HG03378 (cell line): ENCODE results near the gene DHX58.

Source experiments
- ATAC-seq: cut with Tn5 transposase; IDR thresholded peaks from one replicate; pipeline ENCODE4 v1.9.1; 2021; ENCODE audit warnings: mild to moderate bottlenecking, moderate library complexity; ENCODE audit not compliant: unreplicated experiment

DHX58 gene

GRCh38 chr17:42087736-42088705 is 24.5 kb downstream of the DHX58 start:
- no peak for ATAC-seq

GRCh38 chr17:42087042-42087701 is 25.3 kb downstream of the DHX58 start:
- no peak for ATAC-seq

DNA sequence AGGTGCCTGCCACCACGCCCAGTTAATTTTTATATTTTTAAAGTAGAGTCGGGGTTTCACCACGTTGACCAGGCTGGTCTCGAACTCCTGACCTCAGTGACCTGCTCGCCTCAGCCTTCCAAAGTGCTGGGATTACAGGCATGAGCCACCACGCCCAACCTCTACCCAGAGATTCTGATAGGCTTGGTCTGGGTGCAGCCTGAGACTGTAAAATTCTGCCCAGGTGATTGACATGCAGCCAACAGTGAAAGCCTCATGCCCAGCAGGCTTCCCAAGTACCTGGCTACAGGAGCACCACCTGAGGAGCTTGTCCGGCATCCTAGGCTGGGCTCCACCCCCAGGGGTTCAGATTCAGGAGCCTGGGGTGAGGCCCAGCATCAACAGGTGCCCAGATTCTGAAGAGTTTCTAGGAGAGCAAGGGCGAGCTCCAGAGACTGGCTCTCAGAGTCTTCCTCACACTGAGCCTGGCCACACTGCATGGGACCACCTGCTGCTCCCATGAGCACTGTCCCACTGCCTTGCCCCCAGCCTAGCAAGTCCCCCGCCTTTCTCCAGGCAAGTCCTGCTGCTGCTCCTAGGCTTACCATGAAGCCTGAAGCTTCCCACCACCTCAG is 30.9 kb downstream of the DHX58 start:
- ATAC-seq, result no peak

GRCh38 chr17:42079541-42079940 is 33.0 kb downstream of the DHX58 start:
- ATAC-seq, result no peak

DNA sequence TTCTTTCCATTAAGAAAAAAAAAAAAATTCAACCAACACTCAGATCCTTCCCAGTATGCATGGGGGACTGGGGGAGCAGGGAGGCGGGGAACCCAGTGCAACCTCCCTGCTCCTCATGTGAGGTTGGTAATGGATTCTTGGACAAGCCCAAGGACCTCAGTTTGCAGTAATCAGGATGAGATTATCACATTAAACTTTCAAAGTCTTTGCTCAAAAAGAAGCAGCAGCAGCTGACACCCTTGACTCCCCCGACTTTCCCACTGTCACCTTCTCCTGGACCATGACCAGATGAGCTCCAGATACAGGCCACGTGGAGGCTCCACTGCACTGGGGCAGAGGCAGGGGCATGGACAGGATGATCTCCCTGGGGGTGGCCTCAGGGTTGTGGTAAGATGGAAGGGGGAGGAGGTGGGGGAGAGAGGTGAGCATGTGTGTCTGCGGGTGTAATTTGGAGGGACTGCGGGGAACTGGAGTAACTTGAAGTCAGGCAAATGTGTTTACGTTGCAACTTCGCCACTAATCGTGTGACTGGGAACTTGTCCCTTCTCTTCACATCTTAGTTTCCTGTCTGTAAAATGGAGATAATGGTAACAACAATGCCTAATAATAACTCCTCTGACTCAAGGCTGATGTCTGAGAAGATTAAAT is 34.0 kb downstream of the DHX58 start:
- no peak for ATAC-seq

GRCh38 chr17:42077755-42078154 is 34.8 kb downstream of the DHX58 start:
- no peak for ATAC-seq

DNA sequence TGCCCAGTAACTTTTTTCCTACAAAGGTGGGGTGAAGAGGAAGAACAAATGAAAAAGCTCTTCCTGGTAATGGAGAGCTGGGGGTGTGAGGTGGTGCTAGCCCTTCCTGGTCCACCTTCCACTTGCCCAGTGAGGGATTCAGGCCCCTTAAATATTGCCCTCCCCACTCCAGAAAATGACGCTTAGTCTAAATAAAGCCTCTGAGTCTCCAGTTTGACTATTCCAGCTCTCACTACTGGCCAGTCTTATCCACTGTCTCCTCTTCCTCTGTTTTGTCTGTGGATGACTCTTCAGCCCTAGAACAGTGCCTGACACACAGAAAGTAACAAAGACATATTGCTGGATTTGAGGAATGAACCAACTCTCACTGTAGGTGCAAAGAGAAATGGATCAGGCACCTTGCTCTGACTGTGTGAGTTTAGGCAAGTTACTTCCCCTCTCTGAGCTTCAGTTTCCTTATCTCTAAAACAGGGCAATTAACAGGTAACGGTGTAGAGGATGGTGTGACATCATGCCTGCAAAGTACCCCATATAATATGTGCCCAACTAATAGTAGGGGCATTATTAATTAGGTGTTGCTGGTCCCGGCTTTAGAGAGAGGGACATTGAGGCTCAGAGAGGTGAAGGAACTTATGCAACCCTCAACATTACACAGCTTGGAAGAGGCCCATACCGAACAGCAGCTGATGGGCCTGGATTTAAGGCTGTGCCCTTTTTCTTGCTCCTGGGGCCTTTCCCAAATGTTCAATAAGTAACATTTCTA is 35.5 kb downstream of the DHX58 start:
- no peak for ATAC-seq

GRCh38 chr17:42075789-42076188 is 36.7 kb downstream of the DHX58 start:
- ATAC-seq, result no peak

GRCh38 chr17:42072323-42073187 is 40.0 kb downstream of the DHX58 start:
- ATAC-seq, result no peak

- no peak for ATAC-seq
Measured at GRCh38 chr17:42071810-42072209, 40.7 kb downstream of the DHX58 start.

- no peak for ATAC-seq
Measured at GRCh38 chr17:42068979-42069378, 43.5 kb downstream of the DHX58 start.

DNA sequence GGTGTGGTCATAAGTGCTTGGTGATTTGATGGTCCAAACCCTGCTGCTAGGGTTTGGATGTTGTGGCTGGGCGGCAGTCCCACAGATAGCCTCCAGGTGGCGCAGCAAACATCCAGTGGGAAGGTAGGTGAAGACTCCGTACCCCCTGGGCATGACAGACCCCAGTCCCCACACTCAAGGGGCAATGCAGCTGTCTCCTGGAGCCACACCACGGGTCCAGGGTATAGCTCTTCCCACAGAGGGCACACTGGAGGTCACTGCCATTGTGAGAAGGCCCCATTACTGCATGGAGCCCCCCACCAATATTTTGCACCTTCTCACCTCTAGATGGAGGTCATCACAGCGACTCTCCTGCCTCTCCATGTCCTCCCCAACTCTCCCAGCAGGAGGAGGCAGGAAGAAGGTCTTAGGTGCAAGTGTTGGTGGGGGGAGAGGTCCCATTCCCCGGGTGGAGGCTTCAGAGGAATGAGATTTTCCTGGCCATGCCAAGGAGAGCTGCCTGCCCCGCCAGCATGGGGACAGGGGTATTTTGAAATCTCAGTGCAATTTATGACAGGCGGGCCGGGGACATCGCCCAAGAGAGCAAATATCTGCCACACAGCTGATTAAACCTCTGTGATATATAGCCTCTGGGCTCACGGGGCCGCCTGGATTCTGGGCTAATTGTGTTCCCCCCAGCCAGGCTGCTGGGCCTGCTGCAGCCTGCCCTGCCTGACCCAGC is 45.0 kb downstream of the DHX58 start:
- ATAC-seq, result no peak

GRCh38 chr17:42065201-42065600 is 47.3 kb downstream of the DHX58 start:
- ATAC-seq, result no peak

DNA sequence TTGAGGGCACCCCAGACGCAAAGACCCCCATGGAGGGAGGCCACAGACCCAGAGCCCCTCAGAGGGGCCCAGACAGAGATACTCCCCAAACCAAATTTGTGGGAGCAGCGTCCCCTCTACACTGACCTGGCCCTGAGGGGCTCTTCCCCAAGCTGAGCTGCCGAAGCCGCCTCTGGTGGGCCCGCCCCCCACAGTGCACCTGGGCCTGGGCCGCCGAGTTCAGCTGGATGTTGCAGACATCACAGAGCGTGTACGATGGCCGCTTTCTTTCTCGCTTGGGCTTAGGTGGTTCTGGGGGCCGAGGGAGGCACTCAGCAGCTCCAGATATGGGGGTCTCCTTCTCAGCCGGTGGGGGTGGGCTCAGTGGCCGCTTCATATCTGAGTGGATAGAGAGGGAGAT is 49.8 kb downstream of the DHX58 start:
- no peak for ATAC-seq

- ATAC-seq, result no peak
Measured at GRCh38 chr17:42061646-42062487, 50.6 kb downstream of the DHX58 start.

DNA sequence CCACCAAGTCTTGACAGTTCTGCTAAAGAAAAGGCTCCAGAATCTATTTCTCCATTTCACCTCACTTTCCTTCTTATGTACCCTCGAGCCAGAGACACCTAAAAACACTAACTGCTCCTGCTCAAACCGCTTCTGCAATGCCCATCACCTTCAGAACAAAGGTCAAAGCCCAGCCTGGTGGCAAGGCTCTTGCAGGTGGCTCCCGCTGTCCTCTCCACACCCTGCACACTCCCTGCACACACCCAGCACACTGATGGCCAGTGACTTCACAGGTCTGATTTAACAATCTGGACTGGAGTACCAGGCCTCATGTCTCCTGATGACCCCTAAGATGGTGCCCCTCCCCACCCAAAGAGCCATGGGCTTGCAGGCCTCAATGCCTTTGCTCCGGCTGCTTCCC is 52.3 kb downstream of the DHX58 start:
- ATAC-seq, result no peak

- no peak for ATAC-seq
Measured at GRCh38 chr17:42059815-42060214, 52.7 kb downstream of the DHX58 start.

DNA sequence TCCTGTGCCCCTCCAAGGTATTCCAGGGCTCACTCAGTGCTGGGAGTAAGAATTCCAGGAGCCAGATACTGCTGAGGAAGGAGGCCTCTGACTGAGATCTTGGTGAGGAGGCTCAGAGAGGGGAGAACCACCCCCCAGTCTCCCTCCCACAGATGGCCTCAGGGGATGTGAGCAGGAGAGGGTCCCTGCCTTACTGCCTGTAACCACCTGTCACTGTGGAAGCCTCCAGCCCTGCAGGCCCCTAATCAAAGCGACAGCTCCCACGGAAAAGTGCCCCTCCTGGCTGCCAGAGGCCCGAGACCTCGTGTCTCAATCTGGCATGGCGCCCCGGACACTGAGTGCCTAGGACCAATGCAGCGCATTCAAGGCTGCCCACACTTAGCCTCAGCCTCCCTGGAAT is 54.5 kb downstream of the DHX58 start:
- ATAC-seq, result no peak
